Measurements from ENCODE around the gene SDHA. TPM values are rescaled to one million over a fixed set of nuclear protein-coding genes. Genes with fewer than 3 reads are reported as not detected.
A peak's percentile ranks its signal among the peaks of the same experiment; 100 is the strongest.
"Not testable (repeated sequence)": the region's sequence is repeated elsewhere in the genome, so short reads cannot be mapped to it uniquely, and the experiment has no call there.

SDHA gene
- total and polyA plus RNA-seq, 5 experiments from 2014 or later = 130 to 200 (median 160) TPM

- Mint-ChIP-seq H3K4me1 (peaks cover 0 to 3% (median 0%) of the 10 kb centered on the region in 4 donors), H3K9me3 (no peaks in the 10 kb centered on the region), H3K4me3 (no peak overlapping the region), H3K27me3 (no peaks in the 10 kb centered on the region), H3K36me3 (peaks cover 0 to 34% (median 11%) of the 10 kb centered on the region in 3 donors), H3K27ac (peak overlapping the region in 2 of 10 donors; percentile 34 to 71)
- DNase-seq = no peak
- POLR2A ChIA-PET = no interaction called here
- ATAC-seq = no peak
Observed at GRCh38 chr5:264338-264737, 46.2 kb downstream of the SDHA start.

GRCh38 chr5:266311-267026 is 48.3 kb downstream of the SDHA start:
- H3K4me3 Mint-ChIP-seq, DNase-seq, H3K27me3 Mint-ChIP-seq, POLR2A ChIA-PET, ATAC-seq, H3K9me3 Mint-ChIP-seq: not testable (repeated sequence)
- Mint-ChIP-seq H3K27ac (peak overlapping the region in 1 of 10 donors; percentile 84), H3K36me3 (peaks cover 0 to 34% (median 11%) of the 10 kb centered on the region in 3 donors), H3K4me1 (peaks cover 0 to 14% (median 5%) of the 10 kb centered on the region in 4 donors)

- ATAC-seq = no peak
- no peak for DNase-seq
- POLR2A ChIA-PET = interaction anchor here (1.3 kb wide), 1 partner anchor 11 kb away, joined by 6 read pairs; no protein-coding TSS in a partner anchor
- Mint-ChIP-seq H3K36me3 (peaks cover 0 to 31% (median 6%) of the 10 kb centered on the region in 3 donors), H3K9me3 (no peaks in the 10 kb centered on the region), H3K4me1 (peaks cover 3 to 19% (median 8%) of the 10 kb centered on the region in 4 donors), H3K27ac (peak overlapping the region in 3 of 10 donors; percentile 11 to 84 (median 80)), H3K27me3 (no peaks in the 10 kb centered on the region), H3K4me3 (no peak overlapping the region)
Observed at GRCh38 chr5:267716-268115, 49.6 kb downstream of the SDHA start.

- Mint-ChIP-seq H3K27me3 (no peaks in the 10 kb centered on the region), H3K36me3 (peaks cover 0 to 37% (median 5%) of the 10 kb centered on the region in 3 donors), H3K27ac (peak overlapping the region; percentile 70 to 97 (median 89)), H3K4me3 (peak overlapping the region; percentile 69 to 98 (median 92)), H3K9me3 (no peaks in the 10 kb centered on the region), H3K4me1 (peaks cover 13 to 44% (median 34%) of the 10 kb centered on the region in 4 donors)
- POLR2A ChIA-PET = interaction anchor here (0.6 to 2.6 kb wide), 5 partner anchors 12 to 1243 kb away, joined by 3 to 32 read pairs (median 6); partner anchors contain the start of genes CCDC127, LRRC14B and SDHA
- no peak for ATAC-seq
- no peak for DNase-seq
Observed at GRCh38 chr5:270340-270739, 52.2 kb downstream of the SDHA start.

- H3K4me1 Mint-ChIP-seq = peaks cover 13 to 51% (median 38%) of the 10 kb centered on the region in 4 donors
- not testable (repeated sequence) for DNase-seq
Observed at GRCh38 chr5:271828-272167, 53.7 kb downstream of the SDHA start.

GRCh38 chr5:273091-273490 is 55.0 kb downstream of the SDHA start:
- DNase-seq, H3K27me3 Mint-ChIP-seq, H3K9me3 Mint-ChIP-seq, ATAC-seq, POLR2A ChIA-PET: not testable (repeated sequence)
- Mint-ChIP-seq H3K36me3 (peaks cover 0 to 40% (median 5%) of the 10 kb centered on the region in 3 donors), H3K4me3 (peak overlapping the region; percentile 66 to 95 (median 77)), H3K27ac (peak overlapping the region in 9 of 10 donors; percentile 44 to 94 (median 69)), H3K4me1 (peaks cover 13 to 51% (median 39%) of the 10 kb centered on the region in 4 donors)

More at GRCh38 chr5:271828-272167, 53.7 kb downstream of the SDHA start:
- peak in 1 of 2 donors; percentile 4 for ATAC-seq
- not testable (repeated sequence) for H3K9me3 Mint-ChIP-seq, H3K27me3 Mint-ChIP-seq
- H3K36me3 Mint-ChIP-seq = peaks cover 0 to 42% (median 5%) of the 10 kb centered on the region in 3 donors
- POLR2A ChIA-PET = interaction anchor here (0.8 to 2.6 kb wide), 9 partner anchors 11 to 272 kb away, joined by 3 to 32 read pairs (median 4); partner anchors contain the start of genes CCDC127, LRRC14B and SDHA
- H3K4me3 Mint-ChIP-seq = peak overlapping the region; percentile 74 to 98 (median 94)
- H3K27ac Mint-ChIP-seq = peak overlapping the region; percentile 8 to 97 (median 90)

- DNase-seq, H3K27me3 Mint-ChIP-seq, ATAC-seq, H3K9me3 Mint-ChIP-seq, POLR2A ChIA-PET: not testable (repeated sequence)
- Mint-ChIP-seq H3K27ac (peak overlapping the region in 8 of 10 donors; percentile 9 to 94 (median 66)), H3K4me3 (peak overlapping the region; percentile 66 to 95 (median 77)), H3K36me3 (peaks cover 0 to 42% (median 5%) of the 10 kb centered on the region in 3 donors), H3K4me1 (peaks cover 13 to 53% (median 39%) of the 10 kb centered on the region in 4 donors)
Observed at GRCh38 chr5:273491-273890, 55.4 kb downstream of the SDHA start.

- H3K36me3 Mint-ChIP-seq = peaks cover 0 to 46% (median 5%) of the 10 kb centered on the region in 3 donors
- DNase-seq, H3K9me3 Mint-ChIP-seq, POLR2A ChIA-PET, ATAC-seq, H3K27me3 Mint-ChIP-seq: not testable (repeated sequence)
- peak overlapping the region in 3 of 10 donors; percentile 41 to 67 (median 53) for H3K27ac Mint-ChIP-seq
- H3K4me3 Mint-ChIP-seq = peak overlapping the region in 1 of 10 donors; percentile 65
- H3K4me1 Mint-ChIP-seq = peaks cover 13 to 57% (median 41%) of the 10 kb centered on the region in 4 donors
Observed at GRCh38 chr5:274346-274745, 56.2 kb downstream of the SDHA start.

- Mint-ChIP-seq H3K27ac (peak overlapping the region in 1 of 10 donors; percentile 76), H3K4me1 (peaks cover 30 to 67% (median 64%) of the 10 kb centered on the region in 4 donors), H3K36me3 (peaks cover 0 to 61% (median 4%) of the 10 kb centered on the region in 3 donors), H3K9me3 (no peaks in the 10 kb centered on the region), H3K27me3 (no peaks in the 10 kb centered on the region), H3K4me3 (no peak overlapping the region)
- POLR2A ChIA-PET = no interaction called here
- no peak for DNase-seq
- no peak for ATAC-seq
Observed at GRCh38 chr5:278646-279045, 60.5 kb downstream of the SDHA start.

GRCh38 chr5:279051-279665 is 61.0 kb downstream of the SDHA start:
- ATAC-seq, POLR2A ChIA-PET, DNase-seq, H3K27me3 Mint-ChIP-seq, H3K9me3 Mint-ChIP-seq: not testable (repeated sequence)
- H3K27ac Mint-ChIP-seq = peak overlapping the region in 5 of 10 donors; percentile 10 to 72 (median 50)
- peak overlapping the region in 1 of 10 donors; percentile 41 for H3K4me3 Mint-ChIP-seq
- H3K4me1 Mint-ChIP-seq = peaks cover 32 to 67% (median 64%) of the 10 kb centered on the region in 4 donors
- H3K36me3 Mint-ChIP-seq = peaks cover 0 to 61% (median 5%) of the 10 kb centered on the region in 3 donors

- Mint-ChIP-seq H3K9me3 (no peaks in the 10 kb centered on the region), H3K4me1 (peaks cover 41 to 56% (median 50%) of the 10 kb centered on the region in 4 donors), H3K36me3 (peaks cover 0 to 75% (median 12%) of the 10 kb centered on the region in 3 donors), H3K27me3 (no peaks in the 10 kb centered on the region), H3K4me3 (peak overlapping the region in 1 of 10 donors; percentile 51), H3K27ac (peak overlapping the region in 1 of 10 donors; percentile 84)
- DNase-seq = no peak
- ATAC-seq = no peak
- POLR2A ChIA-PET = interaction anchor here (1.0 kb wide), 1 partner anchor 14 kb away, joined by 3 read pairs; the partner anchor contains the start of gene PDCD6
Observed at GRCh38 chr5:285991-286557, 68.0 kb downstream of the SDHA start.

GRCh38 chr5:290200-290599 is 72.1 kb downstream of the SDHA start:
- POLR2A ChIA-PET, DNase-seq, ATAC-seq, H3K27ac Mint-ChIP-seq, H3K9me3 Mint-ChIP-seq, H3K27me3 Mint-ChIP-seq, H3K4me3 Mint-ChIP-seq: not testable (repeated sequence)
- Mint-ChIP-seq H3K4me1 (peaks cover 23 to 31% (median 27%) of the 10 kb centered on the region in 4 donors), H3K36me3 (peaks cover 0 to 60% (median 10%) of the 10 kb centered on the region in 3 donors)
